HEK293 (cell line): ENCODE data around the gene SIN3A.
A peak's percentile ranks its signal among the peaks of the same experiment; 100 is the strongest.

Experiments used
- CTCF ChIA-PET: fragments of 350-600 bp; formaldehyde crosslinking; extraction: SDS; loops from one replicate; lab custom pipeline; 2021; ENCODE audit warnings: antibody characterized with exemption; lab: Yijun Ruan, JAX
- POLR2A ChIA-PET: fragments of 300-600 bp; formaldehyde crosslinking; extraction: SDS; loops from one replicate; lab custom pipeline; 2020; ENCODE audit warnings: antibody characterized with exemption, inconsistent platforms; lab: Yijun Ruan, JAX
- H3K27ac ChIP-seq: fragments of 200-500 bp; sonication (Bioruptor generic); 2 replicates; pipeline ENCODE4 v1.5.1; 2014; ENCODE audit warnings: low read depth, low read length, control low read depth, inconsistent platforms; ENCODE audit errors: extremely low read depth
- H3K36me3 ChIP-seq, 2 experiments: fragments of 200-500 bp in 1 of 2; sonication (Bioruptor generic) in 1 of 2; 1 replicate in 1 of 2; 2 replicates in 1 of 2; pipeline ENCODE4 v1.5.1; 2014 to 2017; ENCODE audit warnings: inconsistent platforms in 2 of 2, low read length in 2 of 2; ENCODE audit not compliant: control insufficient read depth in 2 of 2, insufficient read depth in 1 of 2
- H3K4me1 ChIP-seq: fragments of 200-500 bp; sonication (Bioruptor generic); 2 replicates; pipeline ENCODE4 v1.5.1; 2014; ENCODE audit warnings: mild to moderate bottlenecking, low read length, inconsistent platforms; ENCODE audit not compliant: control insufficient read depth, insufficient read depth
- H3K4me3 ChIP-seq: 2 replicates; pipeline ENCODE4 v1.5.1; 2011; ENCODE audit warnings: low read depth, mild to moderate bottlenecking, control low read depth, low read length, moderate library complexity
- H3K9me3 ChIP-seq: fragments of 200-500 bp; sonication (Bioruptor generic); 2 replicates; pipeline ENCODE4 v1.5.1; 2014; ENCODE audit warnings: low read depth, low read length, inconsistent platforms; ENCODE audit not compliant: control insufficient read depth, insufficient read depth
- RBAK ChIP-seq: fragments of 450-650 bp; formaldehyde crosslinking; IDR thresholded peaks from 2 replicates; pipeline ENCODE4 v1.5.1; 2016; ENCODE audit warnings: missing biosample characterization, missing genetic modification characterization
- REPIN1 ChIP-seq: fragments of 450-650 bp; formaldehyde crosslinking; IDR thresholded peaks from 2 replicates; pipeline ENCODE4 v1.5.1; 2017; ENCODE audit warnings: missing biosample characterization, missing genetic modification characterization, low read depth
- SETDB1 ChIP-seq: IDR thresholded peaks from one replicate; pipeline ENCODE4 v1.6.1; 2017; ENCODE audit warnings: mild to moderate bottlenecking, low read length, moderate library complexity, mixed read lengths; ENCODE audit not compliant: insufficient read length
- ZNF169 ChIP-seq: fragments of 450-650 bp; formaldehyde crosslinking; IDR thresholded peaks from 2 replicates; pipeline ENCODE4 v1.5.1; 2016; ENCODE audit warnings: missing biosample characterization, missing genetic modification characterization
- ZNF311 ChIP-seq: fragments of 450-650 bp; formaldehyde crosslinking; IDR thresholded peaks from 2 replicates; pipeline ENCODE4 v1.5.1; 2017; ENCODE audit warnings: missing biosample characterization, missing genetic modification characterization, borderline replicate concordance
- ZNF423 ChIP-seq: fragments of 450-650 bp; formaldehyde crosslinking; IDR thresholded peaks from 2 replicates; pipeline ENCODE4 v1.5.1; 2016; ENCODE audit warnings: missing biosample characterization, missing genetic modification characterization
- ZNF433 ChIP-seq: fragments of 450-650 bp; formaldehyde crosslinking; IDR thresholded peaks from 2 replicates; pipeline ENCODE4 v1.5.1; 2016; ENCODE audit warnings: missing biosample characterization, missing genetic modification characterization, low read depth
- ZNF473 ChIP-seq: fragments of 450-650 bp; formaldehyde crosslinking; IDR thresholded peaks from 2 replicates; pipeline ENCODE4 v1.5.1; 2017; ENCODE audit warnings: missing biosample characterization, missing genetic modification characterization
- ZNF48 ChIP-seq: fragments of 450-650 bp; formaldehyde crosslinking; IDR thresholded peaks from 2 replicates; pipeline ENCODE4 v1.5.1; 2016; ENCODE audit warnings: missing biosample characterization, missing genetic modification characterization
- ZNF513 ChIP-seq: fragments of 450-650 bp; IDR thresholded peaks from 2 replicates; pipeline ENCODE4 v1.5.1; 2018; ENCODE audit warnings: missing biosample characterization, missing genetic modification characterization
- ZNF544 ChIP-seq: fragments of 450-650 bp; formaldehyde crosslinking; IDR thresholded peaks from 2 replicates; pipeline ENCODE4 v1.5.0; 2017; ENCODE audit warnings: missing biosample characterization, missing genetic modification characterization
- ZNF596 ChIP-seq: fragments of 450-650 bp; IDR thresholded peaks from 2 replicates; pipeline ENCODE4 v1.5.0; 2018; ENCODE audit warnings: missing biosample characterization, mild to moderate bottlenecking, missing genetic modification characterization, moderate library complexity
- ZNF600 ChIP-seq: fragments of 450-650 bp; formaldehyde crosslinking; IDR thresholded peaks from 2 replicates; pipeline ENCODE4 v1.5.1; 2016; ENCODE audit warnings: missing biosample characterization, missing genetic modification characterization
- ZNF624 ChIP-seq: fragments of 450-650 bp; formaldehyde crosslinking; IDR thresholded peaks from 2 replicates; pipeline ENCODE4 v1.5.1; 2017; ENCODE audit warnings: missing biosample characterization, missing genetic modification characterization
- ZNF664 ChIP-seq: fragments of 450-650 bp; formaldehyde crosslinking; IDR thresholded peaks from 2 replicates; pipeline ENCODE4 v1.5.1; 2016; ENCODE audit warnings: missing biosample characterization, missing genetic modification characterization
- ZNF707 ChIP-seq: fragments of 450-650 bp; formaldehyde crosslinking; IDR thresholded peaks from 2 replicates; pipeline ENCODE4 v1.5.1; 2016; ENCODE audit warnings: missing biosample characterization, missing genetic modification characterization
- ZNF776 ChIP-seq: fragments of 450-650 bp; formaldehyde crosslinking; IDR thresholded peaks from 2 replicates; pipeline ENCODE4 v1.5.0; 2017; ENCODE audit warnings: missing biosample characterization, missing genetic modification characterization, borderline replicate concordance
- ZNF785 ChIP-seq: fragments of 450-650 bp; formaldehyde crosslinking; IDR thresholded peaks from 2 replicates; pipeline ENCODE4 v1.5.1; 2016; ENCODE audit warnings: missing biosample characterization, missing genetic modification characterization
- TF ChIP-seq, protein P1 (sequence below): fragments of 450-650 bp; formaldehyde crosslinking; IDR thresholded peaks from 2 replicates; pipeline ENCODE4 v1.5.1; 2016; ENCODE audit warnings: missing biosample characterization, missing genetic modification characterization
- TF ChIP-seq, protein P2 (sequence below): fragments of 450-650 bp; formaldehyde crosslinking; IDR thresholded peaks from 2 replicates; pipeline ENCODE4 v1.5.0; 2017; ENCODE audit warnings: missing biosample characterization, missing genetic modification characterization, borderline replicate concordance

SIN3A gene

DNA sequence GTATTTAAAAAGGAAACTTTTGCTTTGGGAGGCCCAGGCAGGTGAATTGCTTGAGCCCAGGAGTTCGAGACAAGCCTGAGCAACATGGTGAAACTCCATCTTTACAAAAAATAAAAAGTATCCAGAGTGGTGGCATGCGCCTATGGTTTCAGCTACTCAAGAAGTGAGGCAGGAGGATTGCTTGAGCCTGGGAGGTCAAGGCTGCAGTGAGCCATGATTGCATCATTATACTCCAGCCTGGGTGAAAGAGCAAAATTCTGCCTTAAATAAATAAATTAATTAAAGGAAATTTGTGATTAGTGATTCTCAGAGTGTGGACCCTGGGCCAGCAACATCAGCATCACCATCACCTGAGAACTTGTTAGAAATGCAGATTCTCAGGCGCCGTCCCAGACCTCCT, 125.6 kb downstream of the SIN3A start:
- H3K4me3 ChIP-seq = no peak overlapping the region
- H3K27ac ChIP-seq = no peak overlapping the region
- TF ChIP-seq REPIN1 (tag by site-specific recombination) (no peak), ZNF596 (no peak), ZNF664 (tag by site-specific recombination) (no peak), ZNF423 (tag by site-specific recombination) (no peak)
- TF ChIP-seq, protein P1, sequence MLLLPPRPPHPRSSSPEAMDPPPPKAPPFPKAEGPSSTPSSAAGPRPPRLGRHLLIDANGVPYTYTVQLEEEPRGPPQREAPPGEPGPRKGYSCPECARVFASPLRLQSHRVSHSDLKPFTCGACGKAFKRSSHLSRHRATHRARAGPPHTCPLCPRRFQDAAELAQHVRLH (tag by site-specific recombination) = no peak
- no peaks in the 10 kb centered on the region for H3K9me3 ChIP-seq
- CTCF ChIA-PET = interaction anchor here (1.1 kb wide), 1 partner anchor 9 kb away, joined by 3 read pairs; no protein-coding TSS in a partner anchor
- H3K4me1 ChIP-seq = no peaks in the 10 kb centered on the region
- H3K36me3 ChIP-seq = no peaks in the 10 kb centered on the region
- POLR2A ChIA-PET = no interaction called here

DNA sequence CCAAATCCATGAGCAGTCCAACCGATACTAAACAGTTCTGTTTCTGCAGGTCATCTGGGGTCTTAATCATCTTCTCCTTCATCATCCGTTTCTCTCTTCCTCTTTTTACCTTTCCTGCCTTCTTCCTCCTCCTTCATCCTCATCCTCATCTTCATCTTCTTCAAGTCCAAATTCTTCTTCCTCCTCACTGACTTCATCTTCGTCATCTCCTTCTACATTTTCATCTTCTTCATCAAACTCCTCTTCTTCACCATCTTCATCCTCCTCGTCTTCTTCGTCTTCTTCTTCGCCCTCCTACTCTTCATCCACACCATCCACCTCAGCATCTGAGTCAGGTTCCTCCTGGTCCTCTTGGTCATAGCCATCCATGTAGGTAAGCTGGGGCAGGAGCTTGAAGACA, 129.8 kb downstream of the SIN3A start:
- ChIA-PET CTCF (interaction anchor here (0.7 to 2.1 kb wide), 4 partner anchors 13 to 926 kb away, joined by 3 to 6 read pairs (median 4); partner anchors contain the start of gene PPCDC), POLR2A (interaction anchor here (1.0 kb wide), 1 partner anchor 46 kb away, joined by 3 read pairs; no protein-coding TSS in a partner anchor)
- no peaks in the 10 kb centered on the region for H3K36me3 ChIP-seq
- H3K27ac ChIP-seq = no peak overlapping the region
- TF ChIP-seq ZNF169 (tag by site-specific recombination) (no peak), ZNF433 (tag by site-specific recombination) (no peak), ZNF513 (tag by site-specific recombination) (peak; percentile 100), ZNF776 (tag by site-specific recombination) (no peak), ZNF600 (no peak), ZNF311 (0 out of 2 replicates have a peak, but pooled peaks have one; percentile 43), RBAK (tag by site-specific recombination) (no peak), ZNF473 (0 out of 2 replicates have a peak, but pooled peaks have one; percentile 48), SETDB1 (no peak), ZNF544 (tag by site-specific recombination) (no peak), ZNF785 (tag by site-specific recombination) (no peak), ZNF624 (tag by site-specific recombination) (no peak), ZNF48 (tag by site-specific recombination) (no peak), ZNF707 (tag by site-specific recombination) (no peak)
- TF ChIP-seq, protein P2, sequence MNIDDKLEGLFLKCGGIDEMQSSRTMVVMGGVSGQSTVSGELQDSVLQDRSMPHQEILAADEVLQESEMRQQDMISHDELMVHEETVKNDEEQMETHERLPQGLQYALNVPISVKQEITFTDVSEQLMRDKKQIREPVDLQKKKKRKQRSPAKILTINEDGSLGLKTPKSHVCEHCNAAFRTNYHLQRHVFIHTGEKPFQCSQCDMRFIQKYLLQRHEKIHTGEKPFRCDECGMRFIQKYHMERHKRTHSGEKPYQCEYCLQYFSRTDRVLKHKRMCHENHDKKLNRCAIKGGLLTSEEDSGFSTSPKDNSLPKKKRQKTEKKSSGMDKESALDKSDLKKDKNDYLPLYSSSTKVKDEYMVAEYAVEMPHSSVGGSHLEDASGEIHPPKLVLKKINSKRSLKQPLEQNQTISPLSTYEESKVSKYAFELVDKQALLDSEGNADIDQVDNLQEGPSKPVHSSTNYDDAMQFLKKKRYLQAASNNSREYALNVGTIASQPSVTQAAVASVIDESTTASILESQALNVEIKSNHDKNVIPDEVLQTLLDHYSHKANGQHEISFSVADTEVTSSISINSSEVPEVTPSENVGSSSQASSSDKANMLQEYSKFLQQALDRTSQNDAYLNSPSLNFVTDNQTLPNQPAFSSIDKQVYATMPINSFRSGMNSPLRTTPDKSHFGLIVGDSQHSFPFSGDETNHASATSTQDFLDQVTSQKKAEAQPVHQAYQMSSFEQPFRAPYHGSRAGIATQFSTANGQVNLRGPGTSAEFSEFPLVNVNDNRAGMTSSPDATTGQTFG = 0 out of 2 replicates have a peak, but pooled peaks have one; percentile 41
- H3K4me3 ChIP-seq = no peak overlapping the region
- H3K4me1 ChIP-seq = no peaks in the 10 kb centered on the region
- H3K9me3 ChIP-seq = no peaks in the 10 kb centered on the region
